Activated gamma-delta T cell (primary cell): ENCODE measurements around the gene TNFRSF17.

Source experiments
- DNase-seq: peaks from one replicate; lab custom pipeline; 2025; lab: John Stamatoyannopoulos, UW

Gene TNFRSF17

DNA sequence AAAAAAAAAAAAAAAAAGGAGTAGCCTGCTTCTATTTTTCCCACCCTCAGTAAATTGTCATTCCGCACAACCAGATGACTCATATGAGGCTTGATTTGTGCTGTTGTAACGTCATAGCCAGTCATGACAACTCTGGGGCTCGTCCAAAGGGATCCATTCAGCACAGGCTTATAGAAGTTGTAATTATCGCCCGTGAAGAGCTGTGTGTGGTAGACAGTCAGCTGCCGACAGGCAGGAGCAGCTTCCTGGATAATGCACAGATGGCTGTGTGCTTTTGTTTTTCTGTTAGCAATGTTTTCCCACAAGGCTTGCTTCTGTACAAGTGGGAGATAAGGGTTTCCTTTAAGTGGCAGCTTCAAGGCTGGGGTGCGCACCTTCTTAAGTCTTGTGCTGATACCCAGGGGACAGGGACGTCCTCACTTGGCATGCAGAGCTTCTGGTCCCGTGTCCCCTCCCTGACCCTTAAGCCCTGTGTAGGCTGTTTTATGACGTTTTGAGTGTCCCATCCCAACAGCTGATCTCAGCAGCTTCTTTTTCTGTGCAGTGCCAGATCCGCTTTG lies 37.5 kb downstream of the TNFRSF17 start:
- no peak for DNase-seq

DNA sequence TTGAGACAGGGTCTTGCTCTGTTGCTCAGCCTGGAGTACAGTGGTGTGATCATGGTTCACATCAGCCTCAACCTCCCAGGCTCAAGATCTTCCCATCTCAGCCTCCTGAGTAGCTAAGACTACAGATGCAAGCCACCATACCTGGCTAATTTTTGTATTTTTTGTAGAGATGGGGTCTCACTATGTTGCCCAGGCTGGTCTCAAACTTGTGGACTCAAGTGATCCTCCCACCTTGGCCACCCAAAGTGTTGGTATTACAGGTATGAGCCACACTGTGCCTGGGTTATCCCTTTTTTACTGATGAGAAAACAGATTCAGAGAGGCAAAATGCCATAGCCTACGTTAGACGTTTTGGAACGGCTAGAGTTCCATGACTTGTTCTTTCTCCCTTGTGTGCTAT lies 41.6 kb downstream of the TNFRSF17 start:
- no peak for DNase-seq

DNA sequence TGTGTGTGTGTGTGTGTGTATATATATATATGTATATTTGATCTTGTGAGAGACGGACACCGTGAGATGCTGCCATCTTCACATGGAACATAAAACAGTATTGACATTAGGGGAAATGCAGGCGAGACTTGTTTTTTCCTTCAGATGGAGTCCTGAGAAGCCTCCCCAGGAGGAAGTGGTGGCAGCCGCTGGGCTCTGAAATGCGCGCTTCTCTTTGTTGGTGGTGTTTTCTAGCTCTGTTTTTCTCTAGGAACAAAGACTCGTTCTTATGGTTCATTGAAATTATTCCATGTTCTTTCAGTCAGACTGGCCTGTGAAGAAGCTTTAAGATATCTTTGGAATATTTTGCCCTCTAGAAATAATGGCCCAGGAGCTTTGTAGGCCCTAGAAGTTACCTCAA lies 44.5 kb downstream of the TNFRSF17 start:
- DNase-seq = no peak

DNA sequence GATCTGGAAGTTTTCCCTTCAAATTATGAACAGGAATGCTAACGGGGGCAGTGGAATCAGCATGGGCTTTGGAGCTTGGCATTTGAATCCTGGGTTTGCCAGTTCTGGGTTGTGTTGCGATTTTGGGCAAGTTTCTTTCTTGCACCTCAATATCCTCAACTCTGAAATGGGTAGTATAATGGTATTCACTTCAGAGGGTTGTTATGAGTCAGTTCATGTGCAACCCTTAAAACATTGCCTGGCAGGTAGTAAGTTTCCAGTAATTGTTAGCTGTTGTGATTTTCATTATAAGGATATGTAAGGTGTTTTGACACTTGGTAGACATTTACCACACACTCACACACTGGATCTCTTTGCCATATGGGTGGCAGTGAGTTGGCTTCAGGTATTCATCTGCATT lies 44.9 kb downstream of the TNFRSF17 start:
- DNase-seq = no peak

DNA sequence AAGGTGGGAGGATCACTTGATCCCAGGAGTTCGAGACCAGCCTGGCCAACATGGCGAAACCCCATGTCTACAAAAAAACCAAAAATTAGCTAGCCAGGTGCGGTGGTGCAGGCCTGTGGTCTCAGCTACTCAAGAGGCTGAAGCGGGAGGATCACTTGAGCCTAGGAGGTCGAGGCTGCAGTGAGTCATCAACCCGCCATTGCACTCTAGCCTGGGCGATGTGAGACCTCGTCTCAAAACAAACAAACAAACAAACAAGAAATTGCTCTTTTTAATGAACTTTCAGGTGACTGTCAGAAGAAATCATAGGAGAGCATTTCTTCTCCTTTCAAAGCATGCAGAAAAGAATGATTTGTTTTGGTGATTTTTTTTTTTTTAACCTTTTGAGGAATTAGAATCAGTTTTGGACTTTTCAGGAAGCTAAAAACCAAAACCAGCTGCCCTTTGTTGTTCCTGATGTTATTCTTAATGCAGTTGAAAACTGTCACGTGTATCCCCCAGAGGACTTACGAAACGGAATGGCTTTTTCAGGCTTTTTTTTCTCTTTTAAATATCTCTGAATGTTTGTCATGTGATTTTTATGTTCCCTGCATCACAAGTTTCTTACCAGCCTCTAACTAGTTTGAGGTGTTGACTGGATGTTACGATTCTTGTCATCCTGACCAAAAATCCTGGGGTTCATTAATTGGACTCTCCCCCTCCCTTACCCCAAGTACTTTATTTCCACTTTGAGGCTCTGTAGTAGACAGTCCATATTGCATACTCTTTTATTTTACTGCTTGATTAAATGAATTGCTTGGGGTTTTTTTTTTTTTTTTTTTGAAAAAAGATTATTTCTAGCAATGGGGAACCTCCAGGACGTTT lies 45.6 kb downstream of the TNFRSF17 start:
- DNase-seq = no peak

DNA sequence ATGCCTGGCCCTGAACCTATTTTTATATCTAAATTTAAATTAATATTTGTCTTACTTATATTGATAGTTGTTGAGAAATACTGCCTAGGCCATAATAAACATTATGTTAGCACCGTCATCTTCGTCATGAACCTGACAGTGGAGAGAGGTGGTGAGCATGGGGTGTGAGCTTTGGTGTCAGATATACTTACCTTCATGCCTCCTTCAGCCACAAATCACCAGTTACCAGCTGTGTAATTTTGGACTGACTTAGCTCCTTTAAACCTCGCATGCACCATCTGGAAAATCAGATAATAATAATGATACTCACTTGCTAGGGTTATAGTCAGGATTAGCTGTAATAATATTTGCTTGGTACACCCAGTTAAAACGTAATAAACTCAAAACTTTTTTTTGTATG lies 46.6 kb downstream of the TNFRSF17 start:
- no peak for DNase-seq

DNA sequence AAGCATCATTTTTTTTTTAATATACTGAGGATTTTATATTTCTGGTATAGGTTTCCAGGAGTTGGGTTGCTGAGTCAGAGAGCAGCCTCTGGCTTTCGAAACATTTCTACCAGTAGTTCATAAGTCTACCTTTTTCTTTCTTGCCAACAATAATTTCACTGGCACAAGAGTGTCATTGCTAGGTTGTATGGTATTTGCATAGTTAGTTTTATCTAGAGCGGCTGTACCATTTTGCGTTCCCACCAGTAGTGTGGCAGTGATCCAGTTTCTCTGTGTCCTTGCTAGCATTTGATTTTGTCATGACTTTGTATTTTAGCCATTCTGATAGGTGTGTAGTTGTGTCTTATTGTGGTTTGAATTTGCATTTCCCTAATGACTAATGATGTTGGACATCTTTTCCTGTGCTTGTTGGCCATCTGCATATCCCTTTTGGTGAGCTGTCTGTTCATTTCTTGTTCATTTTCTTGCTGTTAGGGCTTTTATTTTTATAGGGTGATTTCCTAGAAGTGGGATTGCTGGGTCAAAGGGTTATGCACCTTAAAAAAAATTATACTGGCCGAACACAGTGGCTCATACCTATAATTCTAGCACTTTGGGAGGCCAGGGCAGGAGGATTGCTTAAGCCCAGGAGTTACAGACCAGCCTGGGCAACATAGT lies 51.4 kb downstream of the TNFRSF17 start:
- DNase-seq = no peak

DNA sequence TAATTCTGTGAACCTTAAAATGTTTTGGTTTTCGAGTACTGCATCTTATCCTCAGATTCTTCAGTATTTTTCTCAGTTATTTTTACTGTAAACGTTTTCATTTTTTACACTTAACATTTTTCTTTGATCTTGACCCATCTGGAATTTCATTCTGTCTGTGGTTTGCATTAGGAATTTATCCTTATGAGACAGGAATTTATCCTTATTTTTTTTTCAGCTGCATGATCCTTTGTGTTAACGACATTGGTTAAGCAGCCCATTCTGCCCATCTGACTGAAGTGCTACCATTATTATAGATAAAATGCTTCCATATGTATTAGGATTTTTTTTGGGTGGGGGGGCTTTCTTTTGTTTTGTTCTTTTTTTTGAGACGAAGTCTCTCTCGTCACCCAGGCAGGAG lies 52.5 kb downstream of the TNFRSF17 start:
- no peak for DNase-seq
